GM10266 (cell line): ENCODE data around the gene ANO4.

Source experiments
- DNase-seq: peaks from one replicate; pipeline ENCODE4 v3.0.0; 2012; ENCODE audit errors: extremely low spot score
- TF ChIP-seq, protein P1 (sequence below): IDR thresholded peaks from 2 replicates; pipeline ENCODE4 v1.5.1; 2012; ENCODE audit warnings: mild to moderate bottlenecking, low read depth; ENCODE audit not compliant: control insufficient read depth, insufficient read depth; ENCODE audit errors: missing control alignments

The ANO4 gene

DNA sequence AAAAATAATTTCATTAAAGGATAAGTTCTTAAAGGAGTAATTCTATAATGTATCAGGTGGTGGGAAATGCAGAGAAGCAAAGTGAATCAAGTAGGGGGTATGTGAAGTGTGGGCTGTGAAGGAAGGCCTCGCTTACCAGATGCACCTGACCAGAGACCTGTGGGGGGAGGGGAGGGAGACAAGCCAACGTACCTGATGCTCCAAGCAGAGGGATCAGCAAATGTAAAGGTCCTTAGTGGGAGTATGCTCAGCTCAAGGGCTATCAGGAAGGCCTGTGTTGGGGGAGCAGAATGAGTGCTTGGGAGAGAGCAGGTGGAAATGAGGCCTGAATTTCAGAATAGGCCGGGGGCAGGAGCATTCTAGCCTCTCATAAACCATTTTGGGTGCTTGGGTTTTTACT lies 57.1 kb downstream of the ANO4 start:
- TF ChIP-seq, protein P1, sequence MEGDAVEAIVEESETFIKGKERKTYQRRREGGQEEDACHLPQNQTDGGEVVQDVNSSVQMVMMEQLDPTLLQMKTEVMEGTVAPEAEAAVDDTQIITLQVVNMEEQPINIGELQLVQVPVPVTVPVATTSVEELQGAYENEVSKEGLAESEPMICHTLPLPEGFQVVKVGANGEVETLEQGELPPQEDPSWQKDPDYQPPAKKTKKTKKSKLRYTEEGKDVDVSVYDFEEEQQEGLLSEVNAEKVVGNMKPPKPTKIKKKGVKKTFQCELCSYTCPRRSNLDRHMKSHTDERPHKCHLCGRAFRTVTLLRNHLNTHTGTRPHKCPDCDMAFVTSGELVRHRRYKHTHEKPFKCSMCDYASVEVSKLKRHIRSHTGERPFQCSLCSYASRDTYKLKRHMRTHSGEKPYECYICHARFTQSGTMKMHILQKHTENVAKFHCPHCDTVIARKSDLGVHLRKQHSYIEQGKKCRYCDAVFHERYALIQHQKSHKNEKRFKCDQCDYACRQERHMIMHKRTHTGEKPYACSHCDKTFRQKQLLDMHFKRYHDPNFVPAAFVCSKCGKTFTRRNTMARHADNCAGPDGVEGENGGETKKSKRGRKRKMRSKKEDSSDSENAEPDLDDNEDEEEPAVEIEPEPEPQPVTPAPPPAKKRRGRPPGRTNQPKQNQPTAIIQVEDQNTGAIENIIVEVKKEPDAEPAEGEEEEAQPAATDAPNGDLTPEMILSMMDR = no peak

DNA sequence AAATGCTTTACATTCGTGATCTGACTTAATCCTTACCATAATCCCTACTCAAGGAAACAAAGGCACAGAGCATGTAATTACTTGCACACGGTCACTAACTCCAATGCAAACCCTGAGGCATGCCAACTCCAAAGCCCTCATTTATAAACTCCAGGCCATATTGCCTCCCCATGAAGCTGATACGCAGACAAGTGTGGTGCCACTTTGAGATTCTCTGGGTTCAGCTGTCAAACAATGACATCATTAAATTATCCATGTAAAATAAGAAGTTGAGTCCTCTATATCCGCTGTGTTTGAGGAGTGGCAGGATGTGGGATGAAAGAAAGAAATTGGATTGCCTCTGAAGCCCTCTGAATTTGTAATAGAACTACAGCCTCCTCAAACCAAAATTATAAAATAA lies 62.8 kb downstream of the ANO4 start:
- DNase-seq = no peak
- TF ChIP-seq, protein P1 = no peak

More for the DNA sequence above, 57.1 kb downstream of the ANO4 start:
- no peak for DNase-seq

DNA sequence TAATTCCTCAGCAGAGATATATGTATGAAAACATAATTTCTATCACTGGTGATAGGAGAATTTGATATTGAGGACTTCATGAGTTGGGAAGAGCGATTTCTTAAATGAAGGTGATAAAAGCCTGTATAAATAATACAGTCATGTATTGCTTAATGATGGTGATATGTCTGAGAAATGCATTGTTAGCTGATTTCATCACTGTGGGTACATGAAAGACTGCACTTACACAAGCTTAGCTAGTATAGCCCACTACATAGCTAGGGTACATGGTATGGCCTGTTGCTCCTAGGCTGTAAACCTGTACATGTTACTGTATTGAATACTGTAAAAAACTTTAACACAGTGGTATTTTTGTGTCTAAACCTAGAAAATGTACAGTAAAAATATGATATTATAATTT lies 63.4 kb downstream of the ANO4 start:
- no peak for DNase-seq

DNA sequence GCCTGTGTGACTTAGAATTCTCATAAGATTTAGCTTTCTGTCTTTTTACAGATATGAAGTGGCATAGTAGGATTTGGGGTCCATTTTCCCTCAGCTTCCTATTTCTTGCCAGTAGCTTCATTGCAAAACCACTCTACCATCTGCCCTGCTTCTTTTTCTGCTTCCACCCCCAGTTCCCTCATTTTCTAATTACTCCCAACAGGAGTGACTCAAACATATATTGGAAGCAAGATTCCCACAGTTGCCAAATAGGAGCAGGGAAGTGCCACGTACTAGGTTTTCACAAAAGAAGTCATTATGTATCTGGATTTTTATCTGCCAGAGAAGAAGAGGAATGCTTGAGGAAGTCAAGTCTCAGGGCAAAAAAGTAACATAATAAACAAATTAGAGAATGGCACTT lies 64.1 kb downstream of the ANO4 start:
- no peak for DNase-seq
- TF ChIP-seq, protein P1 = no peak

More for the DNA sequence above, 63.4 kb downstream of the ANO4 start:
- TF ChIP-seq, protein P1 = no peak

DNA sequence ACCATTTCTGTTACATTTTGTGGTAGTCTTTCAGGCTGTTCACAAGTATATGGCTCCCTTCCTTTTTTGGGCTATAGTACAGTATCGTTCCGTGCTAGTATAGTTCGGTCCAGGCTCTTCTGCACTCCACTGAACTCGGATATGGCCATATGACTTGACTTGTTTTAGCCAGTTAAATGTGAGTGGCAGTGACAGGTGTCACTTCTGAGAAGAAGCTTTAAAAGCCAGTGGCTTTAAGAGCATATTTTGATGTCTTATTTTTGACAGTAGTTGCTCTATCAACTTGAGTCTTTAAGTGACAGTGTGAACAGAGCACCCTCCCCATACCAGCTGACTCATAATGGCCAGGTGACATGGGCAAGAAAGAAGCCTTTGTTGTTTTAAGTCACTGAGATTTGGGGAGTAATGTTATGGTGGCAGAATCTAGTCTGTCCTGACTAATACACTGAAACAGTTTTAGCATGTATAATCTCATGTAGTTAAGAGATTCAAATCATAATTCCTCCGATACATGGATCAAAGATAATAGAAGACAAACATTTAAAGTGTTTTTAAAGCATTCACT lies 64.6 kb downstream of the ANO4 start:
- TF ChIP-seq, protein P1 = no peak
- no peak for DNase-seq

DNA sequence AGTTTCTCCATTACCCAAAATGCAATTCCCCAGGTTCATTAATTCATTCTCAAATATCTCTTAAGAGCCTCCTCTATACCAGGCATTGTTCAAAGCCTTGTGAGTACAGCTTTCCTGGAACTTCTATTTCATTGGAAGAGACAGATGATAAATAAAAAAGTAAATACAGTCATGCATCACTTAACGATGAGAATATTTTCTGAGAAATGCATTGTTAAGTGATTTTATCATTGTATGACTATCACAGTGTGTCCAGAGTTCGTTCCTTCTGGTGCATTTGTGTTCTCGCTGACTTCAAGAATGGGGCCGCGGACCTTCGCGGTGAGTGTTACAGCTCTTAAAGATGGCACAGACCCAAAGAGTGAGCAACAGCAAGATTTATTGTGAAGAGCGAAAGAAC lies 66.0 kb downstream of the ANO4 start:
- TF ChIP-seq, protein P1 = no peak
- no peak for DNase-seq

DNA sequence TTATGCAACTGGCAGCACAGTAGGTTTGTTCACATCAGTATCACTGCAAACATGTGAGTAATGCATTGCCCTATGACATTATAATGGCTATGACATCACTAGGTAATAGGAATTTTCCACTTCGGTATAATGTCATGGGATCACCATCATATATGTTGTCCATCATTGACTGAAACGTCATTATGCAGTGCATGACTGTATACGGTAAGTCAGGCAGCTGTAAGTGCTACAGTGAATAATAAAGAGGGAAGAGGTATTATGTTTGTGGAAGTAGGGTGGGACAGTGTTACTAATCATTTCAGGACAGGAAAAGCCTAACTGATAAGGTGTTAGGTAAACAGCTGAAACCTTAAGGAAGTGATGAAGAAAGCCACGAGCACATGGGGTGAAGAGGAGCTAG lies 68.1 kb downstream of the ANO4 start:
- TF ChIP-seq, protein P1 = no peak
- no peak for DNase-seq
